ENCODE measurements around the gene COL12A1. TPM values are rescaled to one million over a fixed set of nuclear protein-coding genes. Genes with fewer than 3 reads are reported as not detected.
A peak's percentile ranks its signal among the peaks of the same experiment; 100 is the strongest.

COL12A1 gene
- total RNA-seq, 1 donor from 2014 or later, result 3.7 TPM

DNA sequence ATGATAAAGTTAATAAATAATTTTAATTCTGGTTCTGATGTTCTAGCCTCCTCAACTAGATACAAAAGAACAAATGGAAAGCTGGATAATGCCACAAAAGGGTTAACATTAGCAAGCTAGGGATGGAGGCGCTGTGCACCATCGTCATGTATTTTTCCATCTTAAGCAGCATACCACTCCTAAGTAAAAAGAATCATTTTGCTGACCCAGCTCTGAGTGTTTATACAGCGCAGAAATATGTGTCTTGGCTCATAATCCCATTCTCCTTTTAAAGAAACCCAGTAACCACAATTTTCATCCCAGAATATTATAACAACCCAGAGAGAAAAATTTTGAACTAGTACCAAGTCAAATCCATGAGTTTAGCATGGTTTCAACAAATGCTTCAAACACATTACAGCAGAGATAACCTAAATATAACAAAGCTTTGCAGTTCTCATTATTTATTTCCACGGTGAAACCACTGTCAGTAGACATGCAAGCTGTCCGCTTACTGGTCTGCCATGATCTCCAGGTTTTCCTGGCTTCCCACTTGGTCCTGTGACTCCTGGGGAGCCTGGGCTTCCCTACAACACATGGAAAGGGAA is 111.1 kb downstream of the COL12A1 start:
- no peak for DNase-seq

DNA sequence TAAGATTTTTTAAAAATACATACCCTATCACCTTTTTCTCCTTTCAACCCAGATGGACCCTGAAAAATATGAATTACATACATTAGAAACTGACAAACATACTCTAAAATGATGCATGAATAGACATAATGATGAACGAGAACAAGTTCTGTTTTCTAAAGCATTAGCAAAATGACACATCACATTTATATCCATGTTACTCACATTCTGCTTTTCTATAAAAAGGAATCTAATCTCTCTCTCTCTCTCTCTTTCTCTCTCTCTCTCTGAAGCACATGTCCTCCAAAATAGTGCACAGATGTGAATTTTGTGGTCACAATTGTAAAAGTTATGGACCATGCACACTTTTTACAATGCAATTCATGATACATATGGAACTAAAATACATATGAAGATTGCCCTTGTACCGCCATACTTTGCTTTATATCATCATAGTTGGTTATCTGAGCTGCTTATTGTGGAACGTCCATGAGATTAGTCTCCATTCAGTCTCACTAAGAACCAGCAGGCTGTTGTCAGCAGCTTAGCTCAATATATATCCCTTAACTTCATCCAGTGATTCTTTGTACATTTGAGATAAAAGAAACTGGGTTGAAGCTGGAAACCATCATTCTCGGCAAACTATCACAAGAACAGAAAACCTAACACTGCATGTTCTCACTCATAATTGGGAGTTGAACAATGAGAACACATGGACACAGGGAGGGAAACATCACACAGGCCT is 114.2 kb downstream of the COL12A1 start:
- no peak for DNase-seq

DNA sequence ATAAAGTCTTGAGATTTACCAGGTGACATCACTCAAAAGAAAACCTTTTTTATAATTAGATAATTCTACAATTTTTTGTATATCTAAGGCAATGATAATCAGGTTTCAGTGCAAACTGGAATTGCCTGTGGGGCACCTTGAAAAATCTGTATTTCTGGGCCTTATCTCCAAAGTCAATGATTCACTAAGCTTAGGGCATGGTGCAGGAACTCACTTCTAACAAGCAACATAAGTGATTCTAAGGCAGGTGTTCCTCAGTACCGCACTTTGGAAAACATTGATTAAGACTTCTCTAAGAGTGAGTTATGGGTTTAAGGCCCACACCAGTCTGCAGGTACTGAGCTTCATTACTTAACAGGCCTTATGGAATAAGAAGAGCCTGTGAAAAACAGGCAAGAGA is 115.3 kb downstream of the COL12A1 start:
- no peak for DNase-seq

DNA sequence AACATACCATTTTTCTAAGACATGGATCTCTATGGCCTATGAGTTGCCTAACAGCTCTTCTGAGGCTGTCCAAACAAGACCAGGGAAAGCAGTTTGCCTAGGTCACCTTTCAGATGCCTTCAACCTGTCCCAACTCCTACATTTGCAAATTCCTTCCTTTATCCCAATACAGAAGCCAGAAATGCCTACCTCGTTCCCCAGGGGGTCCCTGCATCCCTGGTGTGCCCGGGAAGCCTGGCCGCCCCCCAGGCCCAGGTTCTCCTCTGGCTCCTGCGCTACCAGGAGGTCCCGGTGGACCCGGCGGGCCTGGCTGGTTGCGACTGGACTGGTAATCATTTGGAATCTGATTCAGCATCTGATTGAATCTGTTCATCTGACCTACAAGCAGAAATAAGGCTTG is 115.9 kb downstream of the COL12A1 start:
- no peak for DNase-seq

DNA sequence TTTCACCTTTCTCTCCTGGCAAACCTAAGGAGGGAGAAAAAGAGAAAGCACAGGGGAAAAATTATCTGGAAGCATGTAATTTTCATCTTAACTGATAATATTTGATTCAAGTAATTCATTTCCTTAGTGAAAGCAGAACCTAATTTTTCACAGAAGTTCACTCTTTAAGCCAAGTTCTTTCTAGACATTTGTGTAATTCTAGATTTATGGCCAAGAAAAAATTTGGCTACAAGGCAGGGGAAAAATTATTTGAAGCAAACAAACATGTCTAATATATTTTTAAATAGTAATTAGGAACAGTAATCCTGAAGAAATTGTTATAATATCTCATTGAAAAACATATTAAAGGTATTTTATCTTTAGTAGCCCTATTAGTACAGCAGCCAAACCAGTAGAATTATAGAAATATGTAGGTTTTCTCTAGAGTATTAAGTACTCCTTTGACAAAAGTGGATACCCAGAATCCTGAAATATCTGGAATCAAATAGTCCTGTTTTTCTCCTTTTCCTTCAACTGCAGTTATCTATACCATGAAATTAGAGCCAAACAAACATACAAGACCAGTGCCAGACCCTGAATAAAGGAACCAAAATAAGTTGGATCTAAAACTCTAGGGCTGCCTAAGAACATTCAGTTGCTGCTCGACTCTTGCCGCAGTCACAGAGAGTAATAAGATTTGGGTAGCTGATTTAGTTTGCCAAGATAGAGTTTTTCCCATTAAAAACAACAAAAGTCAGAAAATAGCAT is 116.5 kb downstream of the COL12A1 start:
- DNase-seq, result no peak

DNA sequence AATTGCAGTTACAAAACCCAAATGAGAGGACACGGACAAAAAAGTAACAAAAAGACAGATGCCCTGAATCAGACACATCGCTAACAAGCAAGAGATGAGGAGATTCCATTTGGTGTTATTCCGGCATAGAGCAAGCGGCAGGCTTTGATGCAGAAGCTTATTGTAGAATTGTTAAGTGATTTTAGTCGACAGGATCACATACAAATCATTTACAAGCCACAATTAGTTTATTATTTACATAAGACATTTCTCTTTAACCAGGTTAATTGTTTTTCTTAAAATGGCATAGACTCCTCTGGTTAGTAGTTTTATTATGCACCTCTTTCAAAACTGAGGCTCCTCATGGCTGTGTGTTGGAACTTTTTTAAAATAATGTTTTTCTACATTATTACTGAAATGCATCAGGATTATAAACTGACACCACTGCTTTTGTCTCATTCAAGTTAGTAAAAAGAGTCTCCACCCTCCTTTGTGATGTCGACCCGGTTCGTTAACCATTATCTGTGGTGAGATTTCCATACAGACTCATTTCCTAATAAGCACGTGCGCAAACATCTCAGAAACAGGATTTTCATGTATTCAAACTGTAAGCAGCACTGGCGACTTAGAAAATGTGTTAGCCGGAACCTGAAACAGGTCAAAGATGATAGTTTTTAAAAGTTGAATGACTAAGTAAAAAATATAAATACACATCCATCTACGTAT is 119.8 kb downstream of the COL12A1 start:
- DNase-seq, result no peak

DNA sequence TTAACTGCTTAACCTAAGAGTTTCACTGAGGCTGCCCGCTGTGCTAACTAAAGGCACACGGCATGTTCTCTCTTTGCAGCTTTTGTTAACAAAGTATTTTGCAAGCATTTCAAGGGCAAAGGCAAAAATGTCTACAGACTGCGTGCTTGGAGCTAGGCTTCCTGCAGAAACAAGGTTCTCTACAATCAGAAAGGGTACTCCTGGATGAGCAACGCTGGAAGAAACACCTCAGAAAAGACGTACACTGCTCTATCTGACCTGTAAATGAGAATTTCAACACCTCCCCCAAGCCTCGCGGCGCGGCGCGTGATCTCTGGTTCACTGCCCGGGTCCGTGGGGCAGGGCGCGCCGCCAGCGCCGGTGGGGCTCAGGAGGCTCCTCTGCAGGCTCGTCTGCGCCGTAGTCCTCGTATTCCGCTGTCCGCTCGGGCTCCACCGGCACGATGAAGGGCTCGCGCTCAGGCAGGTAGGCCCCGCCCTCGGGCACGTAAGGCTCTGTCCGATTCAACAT is 120.9 kb downstream of the COL12A1 start:
- DNase-seq, result no peak

DNA sequence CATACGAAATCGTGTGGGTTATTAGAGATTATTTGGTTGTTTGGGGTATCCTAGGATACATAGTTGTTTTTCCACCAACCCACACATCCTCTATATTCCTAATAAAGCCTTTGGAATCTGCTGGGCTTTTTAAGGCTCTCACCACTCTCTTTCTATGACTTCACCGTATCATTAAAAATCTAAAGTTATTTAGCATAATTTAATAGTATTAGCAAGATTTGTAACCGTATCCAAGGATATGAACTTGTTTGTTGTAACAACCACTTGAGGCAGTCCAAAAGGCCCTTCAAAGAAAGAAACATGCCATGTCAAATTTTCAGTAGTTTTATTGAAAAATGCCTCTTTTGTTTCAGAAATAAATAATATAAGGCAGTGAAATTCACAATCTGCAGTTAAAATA is 121.8 kb downstream of the COL12A1 start:
- DNase-seq, result no peak

DNA sequence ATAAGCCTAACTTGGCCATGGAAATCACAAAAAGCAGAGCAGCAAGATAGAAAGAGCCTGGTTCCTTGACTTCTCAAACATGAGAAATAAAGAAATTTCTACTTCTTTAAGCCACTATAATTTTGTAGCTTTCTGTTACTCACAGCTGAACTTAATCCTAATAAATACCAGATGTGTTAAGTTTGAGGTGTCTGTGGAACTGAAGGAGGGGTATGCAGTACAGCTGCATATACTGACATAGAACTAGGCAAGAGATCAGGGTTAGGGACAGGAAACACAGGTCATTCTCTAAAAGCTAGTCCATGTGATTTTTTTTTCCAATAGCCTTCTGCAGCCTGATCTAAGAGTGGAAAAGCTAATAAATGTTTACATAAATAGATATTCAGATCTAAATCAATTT is 123.9 kb downstream of the COL12A1 start:
- no peak for DNase-seq

DNA sequence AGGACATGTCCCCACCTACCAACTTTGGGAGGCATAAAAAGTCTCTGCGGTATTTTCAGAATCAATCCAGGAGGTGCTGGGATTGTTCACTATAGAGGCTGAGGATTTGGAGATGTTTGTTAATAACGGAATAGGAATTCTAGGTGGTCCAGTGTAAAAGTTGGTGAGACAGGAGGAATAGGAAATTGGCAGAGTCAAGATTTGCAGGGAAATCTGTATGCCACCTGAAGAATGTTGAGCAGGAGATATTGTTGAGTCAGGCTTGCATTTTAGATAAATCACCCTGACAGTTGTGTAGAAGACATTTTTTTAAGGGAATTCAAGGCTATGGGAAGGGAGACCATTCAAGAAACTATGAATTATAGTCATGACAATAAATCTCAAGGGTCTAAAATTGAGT is 124.8 kb downstream of the COL12A1 start:
- DNase-seq, result no peak

DNA sequence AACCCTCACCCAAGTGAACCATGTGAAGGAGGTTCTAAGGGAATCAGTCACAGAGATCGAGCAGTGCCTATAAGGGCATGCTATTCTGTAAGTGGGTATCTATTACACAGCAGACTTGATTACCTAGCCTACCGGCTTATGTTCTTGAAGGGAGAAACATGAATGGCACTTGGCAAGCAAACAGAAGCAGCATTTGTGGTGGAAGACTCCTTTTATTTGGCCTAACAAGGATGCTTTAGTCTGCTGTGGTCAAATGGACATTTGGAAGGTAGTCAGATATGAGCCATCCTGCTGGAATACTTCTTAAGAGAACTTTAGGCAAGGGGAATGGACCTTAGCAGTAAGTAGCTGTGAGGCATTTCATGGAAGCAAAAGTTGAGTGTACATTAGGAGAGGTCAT is 126.3 kb downstream of the COL12A1 start:
- no peak for DNase-seq

DNA sequence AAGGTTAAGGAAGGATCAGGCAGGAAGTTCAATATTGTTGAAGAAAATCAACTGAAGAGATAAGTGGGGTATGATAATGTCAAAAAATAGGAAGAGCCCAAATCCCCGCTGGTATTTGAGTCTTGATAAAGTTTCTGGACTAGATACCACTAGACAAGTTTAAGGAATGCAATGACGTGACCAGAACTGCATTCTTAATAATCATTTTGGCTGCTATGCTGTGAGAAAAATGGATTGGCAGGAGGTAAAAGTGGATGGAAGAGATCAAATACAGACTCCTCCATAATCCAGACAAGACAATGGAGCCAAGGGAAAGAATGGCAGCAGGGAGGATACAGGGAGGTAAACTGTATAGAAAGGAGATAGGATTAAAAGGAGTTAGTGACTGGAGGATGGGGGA is 128.2 kb downstream of the COL12A1 start:
- DNase-seq, result no peak

DNA sequence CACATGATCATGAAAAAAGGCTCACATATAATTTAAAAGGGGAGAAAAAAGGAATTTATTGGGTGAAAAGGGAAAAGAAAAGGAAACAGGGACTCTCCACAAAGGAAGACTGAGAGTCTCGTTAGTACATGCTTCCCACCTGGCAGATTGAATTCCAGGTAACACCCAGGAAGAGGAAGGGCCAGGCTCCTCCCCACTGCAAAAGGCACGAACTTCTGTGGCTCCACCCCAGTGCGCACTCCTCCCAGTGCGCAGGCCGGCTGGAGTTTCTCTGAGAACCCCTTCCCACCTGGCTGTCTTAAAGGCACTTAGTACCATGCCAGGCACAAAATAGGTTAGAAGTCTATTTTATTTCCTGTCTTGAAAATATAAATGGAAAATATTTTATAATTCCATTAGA is 129.8 kb downstream of the COL12A1 start:
- DNase-seq, result no peak

DNA sequence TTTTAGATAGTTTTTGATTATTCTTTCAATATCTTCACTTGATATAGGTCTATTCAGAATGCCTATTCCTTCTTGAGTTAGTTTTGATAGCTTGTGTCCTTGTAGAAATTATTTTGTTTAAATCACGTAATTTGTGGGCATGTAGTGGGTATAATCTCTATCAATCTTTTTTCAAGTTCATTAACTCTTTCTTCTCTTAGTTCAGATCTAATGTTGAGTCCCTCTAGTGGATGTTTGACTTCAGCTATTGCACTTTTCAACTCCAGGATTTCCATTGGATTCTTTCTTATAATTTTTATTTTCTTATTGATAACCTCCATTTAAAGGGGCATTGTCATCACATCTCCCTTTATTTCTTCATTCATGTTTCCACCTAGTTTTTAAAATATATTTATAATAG is 135.6 kb downstream of the COL12A1 start:
- DNase-seq, result no peak

DNA sequence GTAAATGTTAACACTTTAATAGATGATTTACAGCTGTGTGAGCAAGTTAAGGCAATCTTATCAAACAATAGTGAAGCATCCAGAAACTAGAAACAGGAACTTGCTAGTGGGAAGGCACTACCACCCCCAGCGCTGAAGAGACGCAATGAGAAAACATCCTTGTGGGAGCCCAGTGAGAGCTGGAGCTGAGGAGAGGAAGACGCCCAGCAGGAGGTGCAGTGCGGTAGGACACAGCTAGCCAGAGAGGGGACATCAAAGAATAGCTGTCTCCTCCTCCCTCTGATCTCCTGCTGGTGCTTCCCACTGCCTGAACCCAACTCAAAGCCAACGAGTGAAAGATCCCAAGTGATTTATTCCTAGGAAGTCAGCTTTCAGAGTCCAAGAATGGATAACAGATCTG is 140.3 kb downstream of the COL12A1 start:
- peak; percentile 28 for DNase-seq

DNA sequence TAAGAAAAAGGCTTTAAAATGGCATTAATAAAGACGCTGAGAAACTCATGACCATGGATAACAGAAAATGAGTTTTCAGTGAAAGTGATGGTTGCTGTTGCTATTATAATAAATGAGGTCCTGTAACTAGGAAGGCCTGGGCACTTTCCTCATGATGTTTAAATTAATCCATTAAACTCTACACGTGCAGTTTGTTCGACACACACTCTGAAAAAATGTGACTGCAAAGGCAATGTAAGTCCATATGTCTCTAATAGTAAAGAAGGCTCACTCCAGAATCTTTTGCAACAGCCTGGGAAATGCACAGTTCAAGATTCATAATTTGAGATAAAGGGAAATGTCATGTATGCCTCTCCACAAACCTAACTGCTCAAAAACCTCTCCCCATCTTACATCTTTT is 153.4 kb downstream of the COL12A1 start:
- DNase-seq, result no peak

DNA sequence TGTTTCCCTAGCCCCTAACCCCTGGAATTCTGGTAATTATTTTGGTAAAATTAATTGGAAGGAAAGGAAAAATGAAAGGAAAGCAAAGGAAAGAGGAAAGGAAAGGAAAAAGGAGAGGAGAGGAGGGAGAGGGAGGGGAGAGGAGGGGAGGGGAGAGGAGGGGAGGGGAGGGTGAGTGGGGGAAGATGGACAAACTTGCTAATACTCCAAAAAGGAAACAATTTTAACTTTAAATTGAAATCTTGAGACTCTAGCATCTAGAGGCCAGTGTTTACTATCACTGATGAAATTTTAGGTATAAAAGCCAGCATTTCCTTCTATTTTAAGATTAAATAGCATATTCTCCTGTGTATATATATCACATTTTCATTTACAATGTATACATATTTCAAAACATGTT is 156.5 kb downstream of the COL12A1 start:
- DNase-seq, result no peak

DNA sequence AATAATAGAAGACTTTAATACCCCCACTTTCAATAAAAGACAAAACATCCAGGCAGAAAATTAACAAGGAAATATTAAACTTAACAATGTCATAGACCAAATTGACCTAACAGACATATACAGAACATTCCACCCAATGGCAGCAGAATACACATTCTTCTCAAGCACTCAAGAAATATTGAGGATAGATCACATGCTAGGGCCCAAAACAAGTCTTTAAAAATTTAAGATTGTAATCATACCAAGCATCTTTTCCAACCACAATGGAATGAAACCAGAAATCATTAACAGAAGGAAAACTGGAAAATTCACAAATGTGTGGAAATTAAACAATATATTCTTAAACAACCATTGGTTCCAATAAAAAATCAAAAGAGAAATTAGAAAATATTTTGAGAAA is 161.0 kb downstream of the COL12A1 start:
- no peak for DNase-seq

DNA sequence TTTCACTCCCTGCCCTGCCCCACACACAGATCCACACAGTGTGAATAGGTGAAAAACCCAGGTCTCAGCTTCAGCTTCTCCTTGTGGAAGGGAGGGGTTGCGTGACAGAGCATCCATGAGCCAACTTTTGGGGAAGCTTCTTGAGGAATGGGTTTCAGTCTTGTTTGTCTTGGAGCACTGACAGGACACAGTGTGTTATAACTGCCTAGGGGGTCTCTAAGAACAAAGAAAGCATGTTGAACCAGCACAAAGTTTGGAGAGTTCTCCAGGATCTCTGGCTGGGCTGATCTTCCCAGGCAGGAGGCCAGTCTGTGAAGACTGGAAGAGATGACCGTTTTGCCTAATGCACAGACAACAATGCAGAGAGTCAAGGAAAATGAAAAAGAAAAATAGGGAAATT is 164.5 kb downstream of the COL12A1 start:
- no peak for DNase-seq
